Adrenal gland (tissue), 5 donors: Measurements from ENCODE around the gene EPHB1.

ENCODE experiments used
- CTCF ChIP-seq, 6 experiments: fragments of 450-650 bp in 4 of 6; fragments of 200-600 bp in 2 of 6; sonication (generic) in 1 of 6; IDR thresholded peaks; 1 replicate in 5 of 6; 2 replicates in 1 of 6; pipeline versions ENCODE4 v1.5.1 to v1.8.0; 2016 to 2021; ENCODE audit warnings: antibody characterized with exemption in 6 of 6, mild to moderate bottlenecking in 2 of 6, moderate library complexity in 1 of 6
- POLR2A ChIP-seq, 2 donors: fragments of 450-650 bp; IDR thresholded peaks; one replicate each; pipeline ENCODE4 v1.6.1; 2017; ENCODE audit warnings: antibody characterized with exemption in 2 of 2, mild to moderate bottlenecking in 2 of 2, moderate library complexity in 1 of 2
- donor health status: DM: no; HTN: no; CAD: no.

DNA sequence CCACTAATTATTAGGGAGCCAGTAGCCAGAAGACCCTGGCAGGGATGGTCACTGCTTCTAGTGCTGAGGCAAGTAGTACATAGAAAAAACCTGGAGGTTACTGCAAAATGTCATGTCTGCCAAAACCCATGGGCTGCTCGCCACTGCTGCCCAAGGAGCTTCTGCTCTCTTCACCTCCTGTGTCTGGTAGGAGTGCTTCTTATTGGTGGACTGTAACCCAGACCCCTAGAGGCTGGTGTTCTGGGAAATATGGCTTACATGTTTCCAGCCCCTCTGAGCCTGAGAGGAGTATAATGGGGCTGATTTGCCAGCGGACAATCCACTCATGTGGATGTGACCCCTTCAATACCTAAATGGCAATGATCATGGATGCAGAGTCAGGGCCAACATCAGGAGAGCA is 286.4 kb downstream of the EPHB1 start:
- TF ChIP-seq CTCF (IDR thresholded peaks at IDR 0.05) (no peak), POLR2A (IDR thresholded peaks at IDR 0.05) (no peak)
